ENCODE data around the gene RFNG. TPM values are rescaled to one million over a fixed set of nuclear protein-coding genes. Genes with fewer than 3 reads are reported as not detected.

Gene RFNG
- total and polyA plus RNA-seq, 2 of the 13 experiments (the other 11 are each of a cell fraction or from before 2014, with no cell fraction given) = 61.4 to 64.0 TPM

DNA sequence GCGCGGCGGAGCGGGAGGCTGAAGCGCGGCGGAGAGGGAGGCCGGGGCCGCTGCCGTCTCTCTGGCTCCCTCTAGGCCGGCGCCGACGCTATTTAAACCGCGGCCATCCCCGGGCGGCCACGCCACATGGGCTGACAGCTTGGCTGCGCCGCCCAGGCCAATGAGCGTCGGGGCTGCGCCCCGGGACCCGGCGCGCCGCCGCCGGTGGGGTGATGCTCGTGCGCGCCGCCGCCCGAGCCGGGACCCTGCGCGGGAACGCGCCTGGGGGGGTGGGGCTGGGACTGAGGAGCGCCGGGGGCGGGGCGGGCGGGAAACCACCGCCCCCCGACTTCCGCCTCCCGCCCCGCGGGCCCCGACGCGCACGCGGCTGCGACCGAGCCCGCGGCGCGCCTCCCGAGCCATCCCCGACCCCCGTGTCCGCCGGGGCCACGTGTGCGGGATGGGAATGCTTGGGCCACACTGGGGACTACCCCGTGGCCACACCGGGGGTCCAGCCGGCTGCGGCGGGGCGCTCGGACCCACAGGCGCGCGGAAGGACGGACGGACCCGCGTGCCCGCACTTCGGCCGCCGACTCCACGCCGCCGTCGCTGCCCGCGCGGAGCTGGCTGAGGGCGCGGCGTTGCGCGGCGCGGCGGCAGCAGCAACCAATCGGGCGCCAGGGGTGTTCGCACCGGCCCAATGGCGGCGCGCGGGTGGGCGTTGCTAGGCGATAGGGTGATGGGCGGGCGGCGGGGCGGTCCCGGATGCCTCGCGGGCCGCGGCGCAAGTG lies 46.7 kb upstream of the RFNG start, which contains the start of gene FASN (continued):
- TF ChIP-seq, protein P1, sequence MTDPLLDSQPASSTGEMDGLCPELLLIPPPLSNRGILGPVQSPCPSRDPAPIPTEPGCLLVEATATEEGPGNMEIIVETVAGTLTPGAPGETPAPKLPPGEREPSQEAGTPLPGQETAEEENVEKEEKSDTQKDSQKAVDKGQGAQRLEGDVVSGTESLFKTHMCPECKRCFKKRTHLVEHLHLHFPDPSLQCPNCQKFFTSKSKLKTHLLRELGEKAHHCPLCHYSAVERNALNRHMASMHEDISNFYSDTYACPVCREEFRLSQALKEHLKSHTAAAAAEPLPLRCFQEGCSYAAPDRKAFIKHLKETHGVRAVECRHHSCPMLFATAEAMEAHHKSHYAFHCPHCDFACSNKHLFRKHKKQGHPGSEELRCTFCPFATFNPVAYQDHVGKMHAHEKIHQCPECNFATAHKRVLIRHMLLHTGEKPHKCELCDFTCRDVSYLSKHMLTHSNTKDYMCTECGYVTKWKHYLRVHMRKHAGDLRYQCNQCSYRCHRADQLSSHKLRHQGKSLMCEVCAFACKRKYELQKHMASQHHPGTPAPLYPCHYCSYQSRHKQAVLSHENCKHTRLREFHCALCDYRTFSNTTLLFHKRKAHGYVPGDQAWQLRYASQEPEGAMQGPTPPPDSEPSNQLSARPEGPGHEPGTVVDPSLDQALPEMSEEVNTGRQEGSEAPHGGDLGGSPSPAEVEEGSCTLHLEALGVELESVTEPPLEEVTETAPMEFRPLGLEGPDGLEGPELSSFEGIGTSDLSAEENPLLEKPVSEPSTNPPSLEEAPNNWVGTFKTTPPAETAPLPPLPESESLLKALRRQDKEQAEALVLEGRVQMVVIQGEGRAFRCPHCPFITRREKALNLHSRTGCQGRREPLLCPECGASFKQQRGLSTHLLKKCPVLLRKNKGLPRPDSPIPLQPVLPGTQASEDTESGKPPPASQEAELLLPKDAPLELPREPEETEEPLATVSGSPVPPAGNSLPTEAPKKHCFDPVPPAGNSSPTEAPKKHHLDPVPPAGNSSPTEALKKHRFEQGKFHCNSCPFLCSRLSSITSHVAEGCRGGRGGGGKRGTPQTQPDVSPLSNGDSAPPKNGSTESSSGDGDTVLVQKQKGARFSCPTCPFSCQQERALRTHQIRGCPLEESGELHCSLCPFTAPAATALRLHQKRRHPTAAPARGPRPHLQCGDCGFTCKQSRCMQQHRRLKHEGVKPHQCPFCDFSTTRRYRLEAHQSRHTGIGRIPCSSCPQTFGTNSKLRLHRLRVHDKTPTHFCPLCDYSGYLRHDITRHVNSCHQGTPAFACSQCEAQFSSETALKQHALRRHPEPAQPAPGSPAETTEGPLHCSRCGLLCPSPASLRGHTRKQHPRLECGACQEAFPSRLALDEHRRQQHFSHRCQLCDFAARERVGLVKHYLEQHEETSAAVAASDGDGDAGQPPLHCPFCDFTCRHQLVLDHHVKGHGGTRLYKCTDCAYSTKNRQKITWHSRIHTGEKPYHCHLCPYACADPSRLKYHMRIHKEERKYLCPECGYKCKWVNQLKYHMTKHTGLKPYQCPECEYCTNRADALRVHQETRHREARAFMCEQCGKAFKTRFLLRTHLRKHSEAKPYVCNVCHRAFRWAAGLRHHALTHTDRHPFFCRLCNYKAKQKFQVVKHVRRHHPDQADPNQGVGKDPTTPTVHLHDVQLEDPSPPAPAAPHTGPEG (CRISPR knock-in tag; IDR thresholded peaks at IDR 0.05) = peak; percentile 84
- TF ChIP-seq HDAC2 (CRISPR knock-in tag; IDR thresholded peaks at IDR 0.05) (no peak), EED (CRISPR knock-in tag; IDR thresholded peaks at IDR 0.05) (no peak; the same call in 1 of the 2 replicates), SMYD3 (CRISPR knock-in tag; IDR thresholded peaks at IDR 0.05) (no peak), ZNF879 (CRISPR knock-in tag; IDR thresholded peaks at IDR 0.05) (peak; percentile 83; the same call in 1 of the 2 replicates), ZFYVE20 (CRISPR knock-in tag; IDR thresholded peaks at IDR 0.05; ENCODE audit: borderline replicate concordance, low read depth) (peak; percentile 91; the same call in 1 of the 2 replicates), IKZF1 (IDR thresholded peaks at IDR 0.05) (no peak), IKZF4 (CRISPR knock-in tag; IDR thresholded peaks at IDR 0.05; ENCODE audit: borderline replicate concordance, low read depth, not compliant biosample characterization) (peak; percentile 96)
- TF ChIP-seq, protein P2, sequence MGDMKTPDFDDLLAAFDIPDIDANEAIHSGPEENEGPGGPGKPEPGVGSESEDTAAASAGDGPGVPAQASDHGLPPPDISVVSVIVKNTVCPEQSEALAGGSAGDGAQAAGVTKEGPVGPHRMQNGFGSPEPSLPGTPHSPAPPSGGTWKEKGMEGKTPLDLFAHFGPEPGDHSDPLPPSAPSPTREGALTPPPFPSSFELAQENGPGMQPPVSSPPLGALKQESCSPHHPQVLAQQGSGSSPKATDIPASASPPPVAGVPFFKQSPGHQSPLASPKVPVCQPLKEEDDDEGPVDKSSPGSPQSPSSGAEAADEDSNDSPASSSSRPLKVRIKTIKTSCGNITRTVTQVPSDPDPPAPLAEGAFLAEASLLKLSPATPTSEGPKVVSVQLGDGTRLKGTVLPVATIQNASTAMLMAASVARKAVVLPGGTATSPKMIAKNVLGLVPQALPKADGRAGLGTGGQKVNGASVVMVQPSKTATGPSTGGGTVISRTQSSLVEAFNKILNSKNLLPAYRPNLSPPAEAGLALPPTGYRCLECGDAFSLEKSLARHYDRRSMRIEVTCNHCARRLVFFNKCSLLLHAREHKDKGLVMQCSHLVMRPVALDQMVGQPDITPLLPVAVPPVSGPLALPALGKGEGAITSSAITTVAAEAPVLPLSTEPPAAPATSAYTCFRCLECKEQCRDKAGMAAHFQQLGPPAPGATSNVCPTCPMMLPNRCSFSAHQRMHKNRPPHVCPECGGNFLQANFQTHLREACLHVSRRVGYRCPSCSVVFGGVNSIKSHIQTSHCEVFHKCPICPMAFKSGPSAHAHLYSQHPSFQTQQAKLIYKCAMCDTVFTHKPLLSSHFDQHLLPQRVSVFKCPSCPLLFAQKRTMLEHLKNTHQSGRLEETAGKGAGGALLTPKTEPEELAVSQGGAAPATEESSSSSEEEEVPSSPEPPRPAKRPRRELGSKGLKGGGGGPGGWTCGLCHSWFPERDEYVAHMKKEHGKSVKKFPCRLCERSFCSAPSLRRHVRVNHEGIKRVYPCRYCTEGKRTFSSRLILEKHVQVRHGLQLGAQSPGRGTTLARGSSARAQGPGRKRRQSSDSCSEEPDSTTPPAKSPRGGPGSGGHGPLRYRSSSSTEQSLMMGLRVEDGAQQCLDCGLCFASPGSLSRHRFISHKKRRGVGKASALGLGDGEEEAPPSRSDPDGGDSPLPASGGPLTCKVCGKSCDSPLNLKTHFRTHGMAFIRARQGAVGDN (CRISPR knock-in tag; IDR thresholded peaks at IDR 0.05) = peak; percentile 60
